Measurements from ENCODE around the gene ARHGEF17.

ARHGEF17 gene

DNA sequence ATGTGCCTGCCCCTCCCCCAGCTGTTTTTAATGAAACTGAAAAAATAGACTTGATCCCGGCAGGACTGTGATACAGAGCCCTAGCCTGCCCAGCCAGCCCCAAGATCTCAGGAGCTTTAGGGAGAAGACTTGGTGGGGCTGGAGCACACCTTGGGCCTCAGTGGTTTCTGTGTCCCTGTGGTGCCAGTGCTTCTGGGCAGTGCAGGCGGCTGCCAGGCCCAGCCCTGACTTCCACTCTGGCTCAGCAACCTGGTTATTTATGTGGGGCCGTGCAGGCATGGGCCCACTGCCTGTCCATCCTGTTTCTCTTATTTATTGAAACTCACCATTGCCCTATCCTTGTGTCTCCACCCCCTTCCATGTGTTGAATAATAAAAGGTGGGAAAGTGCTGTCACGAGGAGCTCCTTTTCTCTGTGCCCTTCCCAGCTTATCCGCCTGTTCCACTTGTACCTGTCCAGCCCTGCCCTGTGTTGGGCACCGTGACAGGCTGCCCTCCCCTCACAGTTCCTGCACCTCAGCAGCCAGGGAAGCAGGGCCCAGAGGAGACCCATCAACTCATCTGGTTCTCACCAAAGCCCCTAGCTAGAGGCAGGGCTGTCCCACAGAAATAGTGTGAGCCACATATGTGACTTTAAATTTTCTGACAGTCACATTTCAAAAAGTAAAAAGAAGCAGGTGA, 88.3 kb downstream of the ARHGEF17 start:
- DNase-seq = no peak

DNA sequence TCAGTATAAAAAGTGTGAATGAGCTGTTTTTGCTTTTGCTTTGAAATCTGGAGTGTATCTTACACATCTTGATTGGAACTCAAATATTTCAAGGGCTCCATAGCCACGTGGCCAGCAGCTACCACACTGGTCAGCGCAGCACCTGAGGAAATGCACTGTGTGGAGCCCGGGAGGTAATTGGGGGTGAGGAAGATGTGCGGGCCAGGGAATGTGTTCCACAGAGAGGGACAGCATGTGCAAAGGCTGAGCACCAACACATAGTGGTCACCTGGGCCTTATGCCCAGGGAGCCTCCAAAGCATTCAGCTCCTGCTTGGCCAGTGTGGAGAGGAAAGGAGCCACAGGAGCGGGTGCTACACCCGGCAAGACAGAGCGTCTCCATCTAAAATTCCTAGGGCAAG, 88.9 kb downstream of the ARHGEF17 start:
- DNase-seq = no peak

DNA sequence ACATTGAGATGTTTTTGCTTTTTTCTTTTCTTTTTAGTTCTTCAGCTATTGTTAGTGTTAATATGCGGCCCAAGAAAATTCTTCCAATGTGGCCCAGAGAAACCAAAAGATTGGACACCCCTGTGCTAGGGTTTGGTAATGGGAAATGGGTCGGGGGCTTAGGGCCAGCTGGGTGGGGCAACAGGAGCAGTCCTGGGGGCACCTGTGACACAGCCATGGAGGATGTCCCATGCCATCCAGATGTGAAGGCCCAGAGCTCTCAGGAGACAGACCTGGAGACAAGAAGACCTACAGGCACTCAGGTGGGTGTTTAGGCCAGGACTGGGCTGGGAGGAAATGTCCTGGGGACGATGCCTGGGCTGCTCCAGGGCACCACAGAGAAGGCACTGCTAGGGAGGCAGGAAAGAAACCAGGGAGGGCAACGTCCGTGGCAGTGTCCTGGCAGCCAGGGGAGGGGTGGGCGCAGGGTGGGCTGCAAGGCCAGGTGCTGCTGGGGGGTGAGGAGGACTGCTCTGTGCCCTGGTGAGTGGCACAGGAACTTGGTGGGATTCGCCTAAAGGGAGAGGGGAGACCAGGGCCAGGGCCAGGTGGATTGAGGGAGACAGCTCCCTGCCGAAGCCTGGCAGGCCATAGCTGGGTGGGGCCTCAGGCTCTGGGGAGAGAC, 89.5 kb downstream of the ARHGEF17 start:
- no peak for DNase-seq

DNA sequence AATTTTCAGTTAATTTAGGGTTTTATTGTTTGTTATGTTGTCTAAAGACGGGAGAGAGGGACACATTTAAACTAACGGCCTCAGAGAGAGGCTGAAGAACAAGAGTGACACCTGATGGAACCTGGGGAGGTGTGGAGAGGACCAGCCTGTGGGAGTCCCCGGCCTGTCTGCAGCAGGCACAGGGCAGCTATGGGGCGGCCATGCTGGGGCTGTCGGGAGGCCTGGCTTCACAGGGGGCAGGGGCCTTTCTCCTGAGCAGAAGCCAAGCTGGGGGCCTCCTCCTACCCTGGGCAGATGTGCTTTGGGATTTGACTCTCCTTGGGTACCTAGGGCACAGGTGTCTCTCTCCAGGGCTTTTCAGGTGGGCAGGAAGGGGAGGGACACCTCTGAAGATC, 90.1 kb downstream of the ARHGEF17 start:
- no peak for DNase-seq

DNA sequence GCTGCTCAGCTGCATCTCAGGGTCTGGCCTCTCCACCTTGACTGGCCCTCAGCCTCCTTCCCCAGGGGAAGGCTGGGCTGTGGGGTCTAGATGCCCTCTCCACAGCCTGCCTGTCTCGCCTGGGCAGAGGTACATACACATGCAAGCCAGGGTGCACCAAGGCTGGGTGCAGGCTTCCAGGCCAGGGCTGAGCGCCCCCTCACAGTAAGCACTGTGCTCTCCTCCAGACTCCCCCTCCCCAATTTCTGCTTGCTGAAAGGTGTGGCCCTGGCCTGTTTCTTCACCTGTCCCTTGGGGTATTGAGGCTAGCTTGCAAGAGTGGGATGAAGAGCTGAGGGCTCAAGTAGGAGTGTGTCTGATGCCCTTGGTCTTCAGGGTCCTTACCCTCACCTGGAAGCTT, 90.6 kb downstream of the ARHGEF17 start:
- DNase-seq = no peak

DNA sequence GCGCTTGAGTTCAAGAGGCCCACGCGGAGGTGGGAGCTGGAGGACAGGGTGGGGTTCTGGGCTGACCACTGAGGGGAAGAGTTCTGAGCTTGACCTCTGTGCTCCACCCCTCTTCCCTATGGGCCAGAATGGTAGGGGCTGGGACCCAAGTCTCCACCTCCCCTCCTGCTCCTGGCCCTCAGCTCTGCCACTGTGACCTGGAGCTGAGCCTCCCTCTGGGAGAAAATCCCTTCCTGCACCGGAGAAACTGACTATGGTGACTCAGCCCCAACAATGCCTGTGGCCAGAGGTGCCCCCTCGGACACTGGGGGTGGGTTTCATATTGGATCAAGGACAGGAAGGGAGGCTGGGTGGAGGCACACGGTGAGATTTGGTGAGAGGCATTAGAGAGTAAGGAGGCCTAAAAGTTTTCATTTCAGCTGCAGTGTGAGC, 91.1 kb downstream of the ARHGEF17 start:
- no peak for DNase-seq

DNA sequence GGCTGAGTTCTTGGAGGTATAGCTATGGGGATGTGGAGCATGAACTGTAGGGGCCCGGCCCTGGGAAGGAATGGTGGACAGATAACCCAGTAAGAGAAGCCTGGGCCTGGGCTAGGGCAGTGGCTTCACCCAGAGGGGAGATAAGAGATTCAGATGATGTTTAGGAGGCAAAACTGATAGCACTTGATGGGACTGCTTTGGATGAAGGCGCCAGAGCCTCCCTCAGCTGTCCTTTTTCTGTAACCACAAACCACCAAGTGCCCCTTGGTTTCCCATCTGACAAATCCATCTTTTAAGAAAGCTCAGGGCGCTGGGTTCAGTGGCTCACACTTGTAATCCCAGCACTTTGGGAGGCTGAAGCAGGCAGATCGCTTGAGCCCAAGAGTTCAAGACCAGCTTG, 91.6 kb downstream of the ARHGEF17 start:
- no peak for DNase-seq

DNA sequence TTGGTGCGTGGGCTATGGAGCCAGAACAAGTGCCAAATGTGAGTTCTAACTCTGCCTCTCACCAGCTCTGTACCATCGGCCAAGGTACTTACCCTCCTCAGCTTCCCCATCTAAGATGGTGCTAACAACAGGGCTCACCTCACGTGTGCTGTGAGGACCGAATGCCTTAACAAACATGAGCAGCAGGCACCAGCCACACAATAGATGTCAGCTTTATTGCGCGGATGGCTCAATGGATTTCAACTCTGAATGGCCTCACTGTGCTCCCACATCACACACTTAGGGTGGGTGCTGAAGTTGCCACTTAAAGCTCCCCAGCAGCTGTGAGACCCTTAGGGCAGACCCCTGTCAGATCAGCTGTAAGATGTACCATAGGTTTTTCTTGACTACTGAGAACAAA, 92.2 kb downstream of the ARHGEF17 start:
- DNase-seq = no peak

DNA sequence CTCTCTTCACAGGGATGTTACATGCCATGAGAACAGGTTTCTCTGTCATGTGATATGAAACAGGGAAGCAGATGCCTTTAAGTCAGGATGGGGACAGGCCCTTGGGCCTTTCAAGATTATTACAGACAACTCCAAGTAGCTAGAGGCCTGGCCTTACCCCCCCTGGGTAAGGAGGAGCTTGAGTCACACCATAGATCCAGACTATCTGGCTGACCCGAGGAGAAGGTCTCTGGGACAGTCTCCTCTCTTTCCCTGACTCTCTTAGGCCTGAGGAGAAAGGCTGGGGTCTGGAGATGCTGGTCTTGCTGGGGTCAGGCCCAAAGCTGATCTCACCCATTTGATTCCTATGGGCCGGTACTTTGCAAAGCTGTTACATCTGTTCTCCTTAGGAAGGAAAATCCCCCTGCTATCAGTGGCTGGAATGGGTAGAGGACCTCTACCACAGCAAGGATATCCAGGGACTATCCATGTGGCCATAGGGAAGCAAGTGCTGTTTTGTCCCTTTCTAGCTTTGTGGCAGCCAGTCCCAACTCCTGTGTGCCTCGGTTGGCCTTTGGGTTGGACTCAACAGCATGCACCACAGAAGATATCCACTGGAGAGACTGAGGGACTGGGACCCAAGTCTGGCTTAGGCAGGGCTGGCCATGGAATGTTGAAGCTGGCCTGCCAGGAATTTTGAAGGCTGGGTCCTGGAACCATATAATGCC, 93.3 kb downstream of the ARHGEF17 start:
- DNase-seq = no peak

DNA sequence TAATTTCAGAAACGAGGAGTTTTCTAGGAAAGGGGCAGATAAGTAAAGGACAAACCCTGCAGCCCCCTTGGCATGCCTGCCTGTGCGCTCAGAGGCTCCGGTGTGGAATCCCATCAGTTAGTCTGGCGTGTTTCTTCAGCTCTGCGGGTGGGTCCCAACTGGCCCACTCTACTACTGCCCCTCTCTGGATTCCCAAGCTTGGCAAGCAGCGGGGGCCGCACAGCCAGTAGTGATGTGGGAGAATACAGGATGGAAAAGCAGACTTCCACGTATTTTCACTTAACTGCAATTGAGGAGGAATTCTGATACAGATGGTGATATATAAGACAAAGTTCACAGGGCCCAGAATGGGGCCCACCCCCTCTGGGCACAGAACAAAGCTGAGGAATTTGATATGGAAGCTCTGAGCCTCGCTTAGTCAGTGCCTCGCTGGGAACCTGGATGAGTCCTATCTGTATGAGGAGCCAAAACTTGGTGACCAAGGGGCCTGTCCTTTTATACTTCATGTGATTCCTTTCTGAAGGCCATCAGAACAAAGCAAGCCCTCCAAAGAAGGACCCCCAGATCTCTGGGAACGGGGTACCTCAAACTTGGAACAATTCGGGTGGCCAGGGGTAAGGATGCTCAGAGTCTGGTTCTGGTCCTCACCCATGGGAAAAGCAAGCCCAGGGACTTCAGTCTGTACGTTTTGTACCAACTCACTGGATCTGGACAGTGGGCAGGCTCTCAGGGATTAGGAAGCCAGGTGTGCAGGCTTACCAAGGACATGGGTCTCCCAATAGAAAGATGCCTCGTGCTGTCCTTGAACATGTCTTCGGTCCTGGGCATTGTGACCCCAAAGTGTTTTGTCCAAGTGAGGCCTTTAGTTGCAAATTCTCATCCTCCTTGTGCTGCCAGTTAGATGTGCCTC, 94.1 kb downstream of the ARHGEF17 start:
- DNase-seq = no peak

DNA sequence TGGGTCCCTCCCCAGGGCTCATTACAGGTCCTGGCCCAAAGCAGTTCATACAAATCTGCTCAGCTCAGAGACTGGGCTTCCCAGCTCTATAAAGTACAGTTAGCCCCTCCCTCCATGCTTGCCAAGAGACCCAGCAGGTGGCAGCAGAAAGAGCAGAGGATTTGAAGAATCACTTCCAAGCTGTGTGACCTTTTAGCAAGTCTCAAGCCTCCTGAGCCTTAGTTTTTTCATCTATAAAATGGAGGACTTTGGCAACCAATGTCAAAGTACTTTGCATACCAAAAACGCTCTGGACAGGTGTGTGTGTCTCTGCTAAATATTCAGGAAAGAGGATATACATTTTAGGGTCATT, 94.7 kb downstream of the ARHGEF17 start:
- no peak for DNase-seq

DNA sequence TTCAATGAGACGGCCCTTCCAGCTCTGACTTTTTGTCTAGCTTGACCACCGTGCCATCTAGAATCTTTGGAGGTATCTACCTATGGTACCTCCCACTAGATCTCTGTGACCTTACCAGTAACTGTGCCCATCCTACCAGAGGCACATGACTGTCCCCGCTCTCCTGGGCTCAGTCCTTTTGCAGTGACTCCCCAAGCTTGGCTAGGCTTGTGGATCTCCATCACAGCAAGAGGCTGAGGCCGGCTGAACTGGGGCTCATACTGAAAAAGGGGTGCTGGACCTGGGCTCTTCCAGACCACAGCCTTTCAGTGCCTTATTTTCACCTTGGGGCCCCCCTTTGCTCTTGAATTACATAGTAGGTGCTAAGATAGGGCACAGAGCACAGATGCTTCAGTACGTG, 95.5 kb downstream of the ARHGEF17 start:
- DNase-seq = no peak

DNA sequence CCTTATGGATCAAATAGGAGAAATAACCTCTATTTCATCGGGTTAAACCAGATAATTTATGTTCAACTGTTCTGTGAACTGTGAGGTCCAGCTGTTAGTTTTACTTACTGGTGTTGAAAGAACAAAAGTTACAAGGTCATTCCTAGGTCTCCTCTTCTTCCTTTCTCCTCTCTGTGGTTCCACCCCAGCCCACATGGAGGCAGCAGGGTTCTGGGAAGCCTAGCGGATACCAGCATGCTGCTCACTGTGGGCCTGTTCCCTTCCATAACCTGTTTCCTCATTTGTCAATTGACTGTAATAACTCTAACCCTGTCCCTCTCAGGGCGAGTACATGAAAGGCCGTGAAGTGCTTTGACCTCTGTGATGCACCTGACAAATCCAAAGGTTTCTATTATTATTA, 96.0 kb downstream of the ARHGEF17 start:
- no peak for DNase-seq

DNA sequence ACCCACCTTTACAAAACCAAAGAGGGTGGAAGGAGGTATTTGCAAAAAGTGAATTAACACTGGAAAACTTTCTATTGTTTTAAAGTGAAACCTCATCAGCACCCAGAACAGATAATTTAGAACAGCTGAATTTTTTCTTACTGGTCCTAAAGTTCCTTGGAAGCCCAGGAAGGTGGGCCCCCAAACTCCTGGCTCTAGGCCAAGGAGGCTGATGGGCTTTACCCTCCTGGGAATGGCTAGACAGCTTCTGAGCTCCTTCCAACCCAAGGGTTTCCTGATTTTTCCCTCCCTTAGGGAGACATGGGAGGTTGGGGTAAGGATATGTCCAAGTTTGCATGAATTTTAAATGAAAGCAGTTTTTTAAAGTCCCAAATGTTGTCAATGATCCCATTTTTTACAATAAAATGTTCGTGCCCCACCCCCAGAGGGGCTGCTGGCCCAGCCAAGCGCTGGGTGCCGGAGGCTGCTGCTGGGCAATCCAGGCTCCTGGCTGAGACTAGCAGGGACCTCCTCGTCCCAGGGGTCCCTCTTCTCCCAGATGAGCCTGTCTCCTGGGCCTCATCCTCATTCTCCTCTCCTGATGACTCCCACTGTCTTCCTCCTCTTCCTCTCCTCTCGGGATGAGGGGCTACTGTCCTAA, 96.5 kb downstream of the ARHGEF17 start:
- DNase-seq = no peak

DNA sequence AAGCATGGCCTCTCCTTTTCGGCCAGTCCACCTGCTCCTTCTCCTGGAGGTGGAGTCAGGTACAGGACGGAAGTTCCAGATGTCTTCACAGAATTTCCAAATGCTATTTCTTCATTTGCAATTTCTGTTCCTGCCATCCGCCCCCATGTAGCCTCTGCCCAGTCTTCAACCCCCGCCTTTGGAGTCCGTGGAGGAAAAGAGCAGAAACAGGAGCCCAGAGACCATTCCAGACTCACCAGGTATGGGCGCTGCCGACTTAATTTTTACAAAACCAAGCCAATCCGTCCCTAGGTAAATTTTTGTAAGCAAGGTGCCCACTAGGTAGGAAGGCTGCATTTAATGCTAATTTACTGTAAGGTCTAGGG, 97.1 kb downstream of the ARHGEF17 start:
- DNase-seq = no peak

DNA sequence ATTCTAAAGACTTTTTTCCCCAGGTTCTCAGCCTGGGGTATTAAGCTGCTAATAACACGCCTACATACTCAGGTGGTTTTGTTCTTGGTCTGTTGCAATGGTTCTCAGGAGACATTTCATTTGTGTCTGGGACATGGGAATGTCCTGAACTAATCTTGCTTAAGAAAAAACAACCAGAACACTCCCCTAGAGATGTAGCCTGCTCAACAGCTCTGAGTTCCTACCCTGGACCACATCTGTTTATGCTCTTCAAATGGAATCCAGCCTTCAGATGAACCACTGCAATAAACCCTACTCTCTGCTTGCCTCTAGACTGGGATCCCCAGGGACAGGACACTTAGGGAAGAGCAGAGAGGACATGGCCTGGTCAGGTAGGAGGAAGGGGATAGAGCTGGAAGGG, 98.1 kb downstream of the ARHGEF17 start:
- DNase-seq = no peak

DNA sequence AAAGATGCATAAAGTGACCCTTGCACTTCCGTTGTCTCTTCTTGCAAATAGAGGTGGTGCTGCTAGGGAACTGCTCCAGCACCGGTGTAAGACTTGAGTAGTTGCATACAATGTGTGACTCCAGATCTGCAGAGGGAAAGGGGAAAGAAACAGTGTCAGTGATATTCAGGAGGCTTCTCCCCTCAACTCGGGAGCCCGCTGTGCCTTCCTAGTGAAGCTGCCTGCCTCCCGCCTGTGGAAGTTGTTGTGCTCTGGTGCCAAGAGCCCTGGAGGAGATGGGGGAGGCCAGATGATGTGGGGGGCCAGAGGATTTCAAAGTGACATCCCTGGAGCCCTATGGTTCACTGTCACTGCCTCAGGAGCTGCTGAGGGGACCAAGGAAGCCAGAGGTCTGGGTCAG, 98.5 kb downstream of the ARHGEF17 start:
- DNase-seq = no peak

DNA sequence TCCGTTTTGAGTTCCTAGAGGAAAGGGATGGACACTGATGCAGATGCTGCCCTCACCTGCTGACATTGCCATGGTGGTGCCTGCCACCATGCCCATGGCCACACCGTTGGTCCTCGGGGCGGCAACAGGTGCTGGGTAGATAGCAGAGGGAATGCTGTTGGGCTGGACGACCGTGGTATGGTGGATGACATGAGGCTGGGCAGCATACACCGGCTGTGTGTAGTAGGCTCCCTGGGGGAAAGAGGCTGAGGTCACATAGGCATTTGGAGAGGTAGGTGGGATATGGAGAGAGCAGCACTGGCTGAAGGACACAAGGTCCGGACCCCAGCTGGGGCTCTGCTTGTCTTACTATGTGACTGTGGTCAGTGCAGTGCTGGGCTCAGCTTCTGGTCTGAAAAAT, 101.4 kb downstream of the ARHGEF17 start:
- DNase-seq = no peak

DNA sequence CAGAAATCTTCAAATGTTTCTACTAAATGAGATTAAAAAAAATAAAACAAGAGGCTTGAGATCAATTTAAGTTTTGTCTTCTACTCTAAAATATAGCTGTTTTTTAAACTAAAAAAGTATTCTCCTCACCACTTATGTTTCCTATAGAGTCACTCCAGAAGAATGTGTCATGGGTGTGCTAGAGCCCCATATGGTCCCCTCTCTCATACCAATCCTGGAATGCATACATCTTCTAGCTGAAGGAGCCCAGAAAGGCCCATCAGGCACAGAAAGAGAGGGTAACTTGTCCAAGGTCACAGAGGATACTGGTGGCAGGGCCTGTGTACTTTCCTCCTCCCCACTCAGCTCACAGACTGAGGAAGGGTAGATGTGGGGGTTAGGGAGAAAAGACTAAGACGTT, 102.6 kb downstream of the ARHGEF17 start:
- no peak for DNase-seq

DNA sequence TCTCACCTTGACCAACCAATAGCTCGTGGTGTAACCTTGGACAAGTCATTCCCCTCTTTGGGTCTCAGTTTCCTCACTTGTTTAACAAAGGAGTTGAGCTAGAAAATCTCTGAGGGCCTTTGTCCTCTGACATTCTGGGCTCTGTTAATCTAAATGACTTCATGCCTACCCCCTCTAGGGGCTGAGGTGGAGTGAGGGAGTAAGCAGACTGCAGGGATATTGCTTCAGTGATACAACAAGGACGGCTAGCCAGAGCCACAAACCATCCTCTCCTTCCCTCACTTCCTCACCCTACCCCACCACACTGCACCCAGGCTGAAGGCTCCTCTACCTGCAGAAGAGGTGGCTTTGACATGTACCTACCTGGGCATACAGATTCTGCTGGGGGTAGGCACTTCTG, 103.0 kb downstream of the ARHGEF17 start:
- no peak for DNase-seq

DNA sequence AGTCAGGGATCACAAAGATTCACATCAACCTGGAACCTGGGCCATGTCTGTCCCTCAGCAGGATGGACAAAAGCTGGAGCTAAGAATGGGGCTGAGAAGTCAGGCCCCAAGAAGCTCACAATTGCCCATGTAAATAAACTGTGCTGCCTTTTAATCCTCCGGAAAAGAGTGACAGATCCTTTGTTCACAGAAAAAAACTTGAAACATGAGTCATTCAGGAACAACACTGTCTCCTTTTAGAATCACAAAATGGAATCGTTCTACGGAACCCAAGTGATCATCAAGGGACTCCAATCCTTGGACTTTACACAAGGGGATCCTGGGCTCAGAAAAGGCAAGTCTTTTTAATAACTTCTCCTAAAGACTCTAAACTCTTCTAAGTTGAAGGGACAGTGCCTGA, 104.2 kb downstream of the ARHGEF17 start:
- no peak for DNase-seq

DNA sequence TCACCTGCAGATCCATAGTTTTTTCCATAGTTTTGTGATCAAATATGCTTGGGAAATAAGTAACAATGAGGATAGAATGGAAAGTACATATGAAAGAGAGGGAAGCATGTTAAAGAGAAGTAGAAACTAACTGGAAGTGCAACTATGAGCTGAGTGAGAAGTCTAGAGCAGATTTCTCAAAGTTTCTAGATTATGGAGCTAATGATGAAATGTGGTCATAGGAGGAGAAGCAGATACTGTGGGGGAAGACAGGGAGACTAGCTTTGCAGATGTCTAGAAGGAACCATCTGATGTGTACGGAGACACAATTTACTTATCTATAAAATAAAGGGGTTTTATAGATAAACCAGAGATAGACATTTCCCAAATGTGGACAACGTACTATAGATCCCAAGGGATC, 105.2 kb downstream of the ARHGEF17 start:
- DNase-seq = no peak
